ENCODE results near the gene SUN2.
"Not testable (repeated sequence)": the region's sequence is repeated elsewhere in the genome, so short reads cannot be mapped to it uniquely, and the experiment has no call there.

The SUN2 gene, protein sequence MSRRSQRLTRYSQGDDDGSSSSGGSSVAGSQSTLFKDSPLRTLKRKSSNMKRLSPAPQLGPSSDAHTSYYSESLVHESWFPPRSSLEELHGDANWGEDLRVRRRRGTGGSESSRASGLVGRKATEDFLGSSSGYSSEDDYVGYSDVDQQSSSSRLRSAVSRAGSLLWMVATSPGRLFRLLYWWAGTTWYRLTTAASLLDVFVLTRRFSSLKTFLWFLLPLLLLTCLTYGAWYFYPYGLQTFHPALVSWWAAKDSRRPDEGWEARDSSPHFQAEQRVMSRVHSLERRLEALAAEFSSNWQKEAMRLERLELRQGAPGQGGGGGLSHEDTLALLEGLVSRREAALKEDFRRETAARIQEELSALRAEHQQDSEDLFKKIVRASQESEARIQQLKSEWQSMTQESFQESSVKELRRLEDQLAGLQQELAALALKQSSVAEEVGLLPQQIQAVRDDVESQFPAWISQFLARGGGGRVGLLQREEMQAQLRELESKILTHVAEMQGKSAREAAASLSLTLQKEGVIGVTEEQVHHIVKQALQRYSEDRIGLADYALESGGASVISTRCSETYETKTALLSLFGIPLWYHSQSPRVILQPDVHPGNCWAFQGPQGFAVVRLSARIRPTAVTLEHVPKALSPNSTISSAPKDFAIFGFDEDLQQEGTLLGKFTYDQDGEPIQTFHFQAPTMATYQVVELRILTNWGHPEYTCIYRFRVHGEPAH

DNA sequence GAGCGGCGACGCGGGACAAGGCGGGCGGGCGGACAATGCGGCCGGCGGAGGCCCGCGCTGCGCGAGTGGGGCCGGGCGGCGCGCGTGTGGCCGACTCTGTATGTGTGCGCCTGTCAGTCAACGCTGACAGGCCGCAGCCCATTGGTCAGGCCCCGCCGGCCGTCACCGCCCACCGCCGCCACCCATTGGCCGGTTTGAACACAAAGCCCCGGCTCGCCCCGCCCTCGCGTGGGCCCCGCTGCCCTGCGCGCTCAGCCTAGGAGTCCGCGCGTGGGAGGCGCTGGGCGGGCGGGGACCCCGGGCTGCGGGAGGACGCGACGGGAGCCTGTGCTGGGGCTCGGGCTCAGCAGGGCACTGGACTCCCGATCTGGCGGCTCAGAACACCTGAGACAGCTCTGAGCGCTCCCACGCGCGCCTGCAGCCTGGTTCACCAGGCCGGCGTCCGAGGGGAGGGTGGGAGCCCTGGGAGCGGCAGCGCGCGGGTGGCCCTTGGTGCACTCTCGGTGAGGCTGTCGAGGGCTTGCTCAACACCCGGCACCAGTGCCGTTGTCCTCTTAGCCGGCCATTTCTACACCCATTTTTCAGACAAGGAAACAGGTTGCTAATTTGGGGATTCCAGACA lies at the start of gene SUN2:
TSS of gene SUN2 (minus strand) at position 88 of the 622 bp plus-strand sequence. CDS start 3,370 bp downstream, outside the sequence.
- peak; percentile 43 for DNase-seq (ENCODE audit: low read depth, low spot score)

DNA sequence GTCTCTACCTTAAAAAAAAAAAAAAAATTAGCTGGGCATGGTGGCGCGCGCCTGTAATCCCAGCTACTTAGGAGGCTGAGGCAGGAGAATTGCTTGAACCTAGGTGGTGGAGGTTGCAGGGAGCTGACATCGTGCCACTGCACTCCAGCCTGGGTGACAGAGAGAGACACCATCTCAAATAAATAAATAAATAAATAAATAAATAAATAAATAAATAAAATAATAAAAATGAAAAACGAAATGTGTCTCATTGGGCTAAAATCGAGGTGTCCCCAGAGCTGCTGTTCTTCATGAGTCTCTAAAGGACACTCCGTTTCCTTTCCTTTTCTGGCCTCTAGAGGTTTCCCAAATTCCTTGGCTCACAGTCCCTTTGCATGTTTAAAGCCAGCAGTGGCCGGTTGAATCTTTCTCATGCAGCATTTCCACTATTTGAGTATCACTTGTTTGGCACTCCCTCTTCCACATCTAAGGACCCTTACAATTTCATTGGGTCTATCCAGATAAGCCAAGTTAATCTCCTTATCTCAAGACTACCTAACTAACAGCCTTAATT lies 49.3 kb upstream of the SUN2 start:
- DNase-seq (ENCODE audit: low read depth, low spot score): not testable (repeated sequence)

DNA sequence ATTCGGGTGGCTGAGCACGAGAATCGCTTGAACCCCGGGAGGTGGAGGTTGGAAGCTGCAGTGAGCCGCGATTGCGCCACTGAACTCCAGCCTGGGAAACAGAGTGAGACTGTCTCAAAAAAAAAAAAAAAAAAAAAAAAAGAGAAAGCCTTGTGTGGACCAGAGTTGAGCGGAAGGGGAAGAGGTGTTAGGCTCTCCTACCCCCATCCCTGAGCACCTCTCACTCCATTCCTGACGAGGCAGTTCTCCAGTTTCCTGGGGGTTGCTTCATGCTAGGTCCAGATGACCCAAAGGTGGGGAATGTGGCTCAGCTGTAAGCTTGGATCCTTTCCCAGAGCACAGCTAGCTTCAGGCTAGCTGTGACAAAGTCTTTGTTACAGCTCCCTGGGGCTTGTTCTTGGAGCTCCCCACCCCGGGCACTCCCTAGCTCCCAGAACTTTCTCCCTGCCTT lies 46.9 kb upstream of the SUN2 start:
- DNase-seq (ENCODE audit: low read depth, low spot score): peak; percentile 37

DNA sequence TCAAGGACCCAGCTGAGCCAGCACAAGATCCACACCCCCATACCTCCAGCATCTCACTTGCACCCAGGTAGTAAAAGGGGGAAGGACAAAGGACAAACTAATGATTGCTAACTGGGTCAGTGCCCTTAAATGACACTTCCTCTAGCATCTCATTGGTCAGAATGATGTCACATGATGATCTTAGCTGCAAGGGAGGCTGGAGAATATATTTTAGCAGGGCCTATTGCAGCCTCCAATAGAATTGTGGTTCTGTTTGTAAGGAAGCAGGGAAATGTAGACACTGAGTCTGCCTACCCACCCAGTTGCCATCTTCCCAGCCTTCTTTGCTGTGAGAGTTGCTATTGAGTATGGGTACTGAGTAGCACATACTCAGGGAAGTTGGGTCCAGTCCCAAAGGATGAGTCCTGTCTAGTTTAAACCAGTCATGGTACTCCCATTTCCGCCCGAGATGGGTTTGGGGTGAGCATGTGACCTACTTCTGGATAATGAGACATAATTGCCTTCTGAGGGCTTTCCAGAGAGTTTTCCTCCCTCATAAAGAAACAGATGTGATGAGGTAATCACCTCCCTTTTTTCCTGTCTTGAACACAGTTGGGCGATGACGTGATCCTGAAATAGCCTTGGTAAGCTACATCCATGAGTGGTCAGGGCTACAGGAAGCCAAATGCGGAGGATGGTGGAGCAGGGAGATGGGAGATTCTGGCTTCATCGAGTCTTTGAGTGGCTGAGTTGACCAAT lies 43.6 kb upstream of the SUN2 start:
- DNase-seq (ENCODE audit: low read depth, low spot score): no peak

DNA sequence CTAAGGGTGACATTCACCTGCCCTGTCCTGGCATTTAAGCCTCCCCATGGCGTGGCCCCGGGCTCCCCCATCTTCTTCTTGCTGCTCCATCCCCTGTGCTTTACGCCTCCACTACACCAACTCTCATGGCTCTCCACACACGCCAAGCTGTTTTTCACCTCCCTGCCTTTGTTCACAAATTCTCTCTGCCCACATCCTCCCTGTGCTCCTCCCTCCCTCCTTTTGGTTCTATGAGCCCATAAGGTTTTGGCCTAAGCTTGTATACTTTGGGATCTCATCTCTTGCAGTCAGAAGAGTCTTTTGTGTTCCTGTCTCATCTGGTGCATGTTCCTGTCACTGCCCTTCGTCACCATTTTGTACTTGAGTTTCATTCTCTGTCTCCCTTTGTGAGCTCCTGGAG lies 42.7 kb upstream of the SUN2 start:
- no peak for DNase-seq (ENCODE audit: low read depth, low spot score)

DNA sequence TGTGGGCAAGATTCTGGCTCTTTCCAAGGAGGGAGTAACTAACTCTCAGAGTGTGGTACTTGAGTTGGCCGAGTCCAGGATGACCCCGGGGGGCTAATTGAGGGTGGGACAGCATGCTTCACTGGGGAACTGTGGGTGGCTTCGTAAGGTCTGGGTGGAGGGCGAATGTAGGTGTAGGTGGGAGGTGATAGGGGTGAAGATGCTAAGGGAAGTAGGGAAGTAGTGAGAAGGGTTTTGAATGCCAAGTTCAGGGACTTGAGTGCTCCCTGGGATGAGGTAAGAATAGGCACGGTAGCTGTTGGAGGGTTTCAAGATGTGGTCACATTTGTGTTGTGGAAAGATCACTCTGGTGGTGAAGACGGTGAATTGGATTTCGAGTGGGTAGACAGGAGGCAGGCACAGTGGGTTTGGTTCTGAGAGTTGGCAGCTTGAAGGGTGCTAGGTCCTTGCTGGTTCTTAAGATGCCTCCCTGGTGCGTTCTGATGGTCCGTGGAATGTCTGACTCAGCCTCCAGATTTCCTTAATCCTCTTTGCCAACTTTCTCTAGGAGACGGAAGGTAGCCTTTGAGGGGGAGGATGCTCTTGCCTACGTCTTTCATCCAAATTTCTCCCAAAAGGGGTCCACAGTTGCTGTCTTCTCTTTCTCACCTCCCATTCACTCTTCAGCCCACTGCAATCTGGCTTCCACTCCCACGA lies 40.6 kb upstream of the SUN2 start:
- no peak for DNase-seq (ENCODE audit: low read depth, low spot score)

DNA sequence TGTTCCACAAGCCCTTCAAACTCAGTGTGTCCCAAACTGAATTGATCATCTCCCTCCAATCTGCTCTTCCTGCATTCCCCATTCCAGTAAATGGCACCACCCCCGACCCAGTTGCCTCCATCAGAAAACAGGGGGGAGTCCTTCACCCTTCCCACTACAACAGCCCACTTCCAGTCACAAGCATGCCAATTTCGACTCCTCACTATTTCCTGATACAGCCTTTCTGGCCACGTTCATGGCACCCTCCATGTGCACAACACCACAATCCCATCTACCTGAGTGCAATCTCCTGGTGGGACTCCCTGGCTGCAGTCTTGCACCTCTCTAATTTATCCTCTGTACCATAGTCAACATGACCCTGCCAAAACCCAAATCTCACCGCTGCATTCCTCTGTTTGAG lies 39.8 kb upstream of the SUN2 start:
- DNase-seq (ENCODE audit: low read depth, low spot score): no peak

DNA sequence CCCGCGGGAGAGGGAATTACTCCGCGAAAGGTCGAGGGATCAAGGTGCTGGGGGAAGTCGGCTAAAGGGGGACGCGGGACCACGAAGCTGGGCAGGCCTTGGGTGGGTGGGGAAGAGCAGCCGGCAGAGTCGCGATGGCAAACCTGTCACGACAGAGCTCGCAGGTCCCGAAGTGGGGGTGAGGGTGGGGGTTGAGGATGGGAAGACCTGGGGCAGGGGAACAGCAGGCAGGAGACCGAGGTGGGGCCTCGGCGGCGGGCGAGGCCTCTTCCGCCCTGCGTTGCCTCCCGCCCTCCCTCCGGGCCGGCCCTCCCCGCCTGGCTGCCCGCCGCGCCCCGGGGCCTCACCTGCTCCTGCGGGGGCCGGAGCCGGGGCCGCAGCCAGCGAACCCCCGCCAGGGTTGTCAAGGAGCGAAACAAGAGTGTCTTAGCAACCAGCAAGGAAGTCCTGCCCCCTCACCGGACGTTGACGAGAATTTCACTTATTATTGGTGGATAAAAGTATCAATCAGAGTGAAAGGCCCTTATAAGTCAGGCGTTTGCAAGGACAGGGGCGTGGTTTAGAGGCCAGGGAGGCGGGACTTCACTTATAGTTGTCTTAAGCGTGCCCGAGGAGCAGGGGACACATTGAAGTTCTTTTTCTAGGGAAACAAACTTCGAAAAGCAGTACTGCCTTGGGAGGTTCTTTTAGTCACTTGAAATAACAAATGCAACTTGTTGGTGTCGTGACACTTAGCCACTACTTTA lies 38.1 kb upstream of the SUN2 start, which contains the start of gene DNAL4:
TSS of gene DNAL4 (minus strand) at position 423 of the 746 bp plus-strand sequence. CDS start 11,412 bp downstream, outside the sequence.
- DNase-seq (ENCODE audit: low read depth, low spot score): peak; percentile 97

DNA sequence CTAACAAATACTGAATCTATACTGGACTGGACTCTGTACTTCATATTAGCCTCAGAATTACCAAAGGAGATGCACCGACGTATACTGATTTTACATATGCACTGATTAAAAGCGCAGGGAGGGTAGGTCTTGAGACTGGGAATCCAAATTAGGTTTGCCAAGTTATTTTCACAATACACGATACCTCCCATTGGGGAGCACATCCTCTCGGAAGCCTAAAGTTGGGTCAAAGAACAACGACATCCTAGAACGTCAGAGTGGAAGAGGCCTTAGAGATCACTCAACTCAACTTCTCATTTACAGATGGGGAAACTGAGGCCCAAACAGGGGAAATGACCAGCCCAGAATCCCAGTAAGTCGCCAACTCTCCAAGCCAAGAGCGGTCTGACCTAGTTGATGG lies 37.5 kb upstream of the SUN2 start:
- no peak for DNase-seq (ENCODE audit: low read depth, low spot score)

DNA sequence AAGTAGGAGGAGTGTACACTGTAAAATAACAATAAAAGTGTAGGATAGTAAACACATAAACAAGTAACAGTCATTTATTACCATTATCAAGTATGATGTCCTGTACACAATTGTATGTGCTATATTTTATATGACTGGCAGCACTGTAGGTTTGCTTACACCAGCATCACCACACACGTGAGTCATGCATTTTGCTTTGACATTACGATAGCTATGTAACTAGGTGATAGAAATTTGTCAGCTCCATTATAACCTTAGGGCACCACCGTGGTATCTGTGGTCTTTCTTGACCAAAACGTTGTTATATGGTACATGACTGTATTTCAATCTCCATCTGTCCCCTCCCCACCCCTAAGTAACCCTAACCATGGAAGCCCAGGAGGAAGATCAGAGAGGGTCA lies 37.0 kb upstream of the SUN2 start:
- DNase-seq (ENCODE audit: low read depth, low spot score): no peak

DNA sequence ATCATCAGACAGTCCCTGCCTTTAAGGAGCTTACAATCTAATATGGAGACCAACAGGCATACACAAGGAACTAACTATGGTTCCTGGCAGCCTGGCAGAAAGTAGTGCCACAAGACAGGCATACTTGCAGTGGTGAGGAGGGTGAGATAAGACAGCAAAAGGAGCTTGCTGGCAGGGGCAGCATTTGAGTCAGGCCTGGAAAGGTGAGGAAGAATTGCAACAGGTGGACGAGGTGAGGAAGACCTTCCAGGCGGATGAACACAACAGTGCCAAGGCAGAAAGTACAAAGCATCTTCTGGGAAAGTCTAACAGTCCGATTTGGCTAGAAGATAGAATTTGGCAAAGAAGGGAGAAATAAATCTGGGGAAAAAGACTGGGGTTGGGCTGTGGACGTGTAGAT lies 33.8 kb upstream of the SUN2 start:
- no peak for DNase-seq (ENCODE audit: low read depth, low spot score)

DNA sequence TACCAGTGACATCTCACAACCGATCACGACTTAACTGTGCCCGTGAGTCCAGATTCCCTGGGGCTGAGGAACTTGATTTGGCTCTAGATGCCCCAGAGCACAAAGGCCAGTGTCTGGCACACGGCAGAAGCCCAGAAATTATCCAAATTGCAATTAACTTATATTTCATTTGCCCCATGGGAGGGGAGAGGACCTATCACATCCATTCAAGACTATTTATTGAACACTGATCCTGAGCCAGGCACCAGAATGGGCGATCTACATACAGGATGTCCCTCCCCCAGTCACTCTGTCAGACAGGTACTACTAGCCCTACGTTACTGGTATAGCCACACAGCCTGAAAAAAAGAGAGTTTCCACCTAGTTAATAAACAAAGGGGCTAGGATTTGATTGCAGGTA lies 33.0 kb upstream of the SUN2 start:
- DNase-seq (ENCODE audit: low read depth, low spot score): no peak

DNA sequence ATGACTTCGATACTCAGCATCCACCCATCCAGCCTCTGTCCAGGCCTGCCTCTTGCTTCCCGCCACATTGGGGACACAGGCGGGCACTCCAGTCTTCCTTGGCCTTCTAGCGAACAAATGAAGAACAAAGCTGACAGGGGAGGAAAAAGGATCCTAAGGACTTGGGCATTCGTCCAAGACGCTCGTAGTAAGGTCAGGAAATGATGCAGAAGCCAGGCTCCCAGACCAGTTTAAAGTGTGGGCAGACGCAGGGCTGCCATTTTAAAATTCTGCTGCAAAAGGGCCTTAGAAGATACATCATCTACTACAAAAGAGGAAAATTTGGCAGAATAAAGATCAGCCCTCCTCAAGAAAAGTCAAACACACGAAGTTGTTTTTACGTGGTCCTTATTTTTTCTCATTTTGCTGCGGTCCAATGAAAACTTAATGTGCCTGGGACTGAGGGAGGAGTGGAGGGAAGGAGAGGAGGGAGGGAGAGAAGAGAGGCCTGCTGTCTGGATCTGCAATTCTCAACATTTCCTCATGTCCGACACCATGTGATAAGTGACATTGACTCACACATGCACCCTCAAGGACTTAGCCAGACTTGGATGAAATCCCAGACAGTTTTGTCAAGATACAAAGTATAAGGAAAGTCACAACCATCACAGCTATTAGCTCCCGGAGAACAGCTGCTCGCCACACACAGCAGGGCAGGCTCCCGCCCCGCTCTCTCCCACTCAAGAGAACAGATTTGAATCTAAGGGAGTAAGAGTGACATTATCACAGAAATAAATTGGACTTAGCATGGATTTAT lies 32.4 kb upstream of the SUN2 start:
- DNase-seq (ENCODE audit: low read depth, low spot score): peak; percentile 49

DNA sequence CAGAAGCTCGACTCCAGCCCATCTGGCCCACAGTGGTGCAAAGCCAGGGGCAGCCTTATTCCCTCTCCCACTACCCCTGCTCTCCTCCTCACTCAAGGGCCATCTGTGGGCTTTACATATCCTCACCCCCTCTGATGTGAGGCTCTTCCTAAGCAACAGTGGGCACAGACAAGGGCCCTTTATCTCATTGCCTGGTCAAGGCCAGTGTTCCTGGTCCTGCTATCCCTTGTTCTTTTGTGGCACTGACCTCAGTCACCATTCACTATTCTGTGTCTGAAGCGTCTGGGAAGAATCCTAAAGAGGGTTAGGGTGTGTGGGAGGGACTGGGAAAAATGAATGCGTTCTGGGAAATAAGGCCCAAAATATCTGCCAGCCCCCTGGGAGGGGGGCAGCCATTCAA lies 30.8 kb upstream of the SUN2 start:
- DNase-seq (ENCODE audit: low read depth, low spot score): no peak

DNA sequence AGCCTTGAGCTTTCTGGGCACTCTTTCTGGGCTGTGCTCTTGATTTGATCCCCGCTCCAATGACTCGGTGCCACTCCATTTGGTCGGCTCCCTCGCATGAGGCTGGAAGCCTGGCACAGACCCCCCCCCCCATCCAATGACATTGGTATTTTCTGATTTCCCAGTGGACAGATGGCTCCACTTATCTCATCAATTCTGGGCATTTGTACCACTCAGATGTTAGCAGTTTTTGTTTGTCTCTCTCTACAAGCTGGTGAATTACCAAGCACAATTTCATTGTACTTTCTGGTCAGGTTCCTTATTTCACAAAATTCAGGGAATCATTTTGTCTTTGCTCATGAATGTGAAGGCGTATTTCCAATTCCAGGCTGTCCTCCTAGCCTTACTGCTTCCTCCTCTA lies 29.1 kb upstream of the SUN2 start:
- no peak for DNase-seq (ENCODE audit: low read depth, low spot score)

DNA sequence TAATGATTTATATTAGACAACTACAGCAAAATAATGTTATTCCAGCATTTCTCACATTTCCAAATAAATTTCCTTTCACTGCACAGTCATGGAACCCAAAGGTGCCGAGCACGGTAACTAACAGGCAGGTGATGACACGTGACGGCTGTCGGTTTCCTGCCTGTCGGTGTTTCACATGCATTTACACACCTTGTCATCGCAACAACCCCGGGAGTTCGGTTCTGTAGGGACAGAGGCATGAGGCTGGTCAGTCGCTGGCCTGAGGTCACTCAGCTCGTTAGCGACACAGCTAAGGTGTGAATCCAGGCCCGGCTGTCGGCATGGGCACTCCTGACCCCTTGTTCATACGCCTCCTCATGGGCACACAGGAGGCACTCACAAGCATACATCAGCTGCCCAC lies 28.2 kb upstream of the SUN2 start:
- no peak for DNase-seq (ENCODE audit: low read depth, low spot score)

DNA sequence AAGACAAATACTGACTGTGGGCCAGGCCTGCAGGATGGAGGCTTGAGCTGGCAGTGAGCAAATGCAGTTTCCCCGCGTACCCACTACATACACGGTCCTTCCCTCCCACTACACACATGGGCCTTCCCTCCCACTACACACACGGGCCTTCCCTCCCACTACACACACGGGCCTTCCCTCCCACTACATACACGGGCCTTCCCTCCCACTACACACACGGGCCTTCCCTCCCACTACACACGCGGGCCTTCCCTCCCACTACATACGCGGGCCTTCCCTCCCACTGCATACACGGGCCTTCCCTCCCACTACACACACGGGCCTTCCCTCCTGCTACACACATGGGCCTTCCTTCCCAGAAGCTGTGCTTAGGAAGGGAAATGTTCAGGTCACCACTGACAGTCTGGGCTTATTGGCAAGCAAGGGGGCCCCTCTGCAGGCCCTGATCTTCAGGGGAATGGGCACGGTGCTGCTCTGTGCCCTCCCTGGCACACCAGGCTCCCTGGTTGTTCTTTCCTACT lies 27.4 kb upstream of the SUN2 start:
- no peak for DNase-seq (ENCODE audit: low read depth, low spot score)

DNA sequence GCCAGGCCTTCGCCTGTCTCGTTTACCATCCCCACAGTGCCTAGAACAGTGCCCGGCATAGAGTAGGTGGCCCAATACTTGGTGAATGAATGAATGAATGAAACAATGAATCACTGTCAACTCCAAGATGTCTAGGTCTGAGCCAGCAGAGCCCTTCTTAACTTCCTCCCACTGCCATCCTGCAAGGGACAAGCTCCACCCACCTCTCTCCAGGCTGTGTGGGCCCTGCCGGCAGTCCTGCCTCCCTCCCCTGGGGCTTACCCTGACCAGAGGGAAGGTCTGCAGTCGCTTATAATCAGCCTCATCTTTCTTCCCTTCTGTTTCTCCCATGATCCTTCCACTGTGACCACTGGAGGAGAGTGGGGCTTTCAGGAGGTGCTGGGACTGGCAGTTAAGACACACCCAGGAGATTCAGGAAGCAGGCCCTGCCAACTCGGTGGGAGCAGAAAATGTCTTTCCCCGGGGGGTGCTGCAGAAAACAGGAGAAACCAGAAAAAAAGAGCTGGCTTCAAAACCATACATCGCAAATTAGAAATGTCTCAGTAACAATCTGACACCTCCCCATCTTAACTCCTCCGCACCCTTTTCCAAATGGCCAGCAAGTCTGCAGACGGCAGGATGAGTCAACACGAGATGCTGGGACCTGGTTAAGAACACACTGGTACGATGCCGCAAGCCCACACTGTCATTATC lies 26.8 kb upstream of the SUN2 start:
- no peak for DNase-seq (ENCODE audit: low read depth, low spot score)
